Stimulated activated CD4-positive, alpha-beta T cell treated with anti-CD3 and anti-CD28 coated beads, TNF-alpha, amount 100 ng/mL, for 4 hours (primary cell): ENCODE measurements around the gene POMGNT2.

Experiments used
- DNase-seq, 3 experiments: peaks; one replicate each; pipeline ENCODE4 v3.0.0-alpha.2; 2020; ENCODE audit warnings: low read depth in 3 of 3

POMGNT2 gene

GRCh38 chr3:43043793-43044192 is 62.1 kb downstream of the POMGNT2 start:
- DNase-seq = no peak

DNA sequence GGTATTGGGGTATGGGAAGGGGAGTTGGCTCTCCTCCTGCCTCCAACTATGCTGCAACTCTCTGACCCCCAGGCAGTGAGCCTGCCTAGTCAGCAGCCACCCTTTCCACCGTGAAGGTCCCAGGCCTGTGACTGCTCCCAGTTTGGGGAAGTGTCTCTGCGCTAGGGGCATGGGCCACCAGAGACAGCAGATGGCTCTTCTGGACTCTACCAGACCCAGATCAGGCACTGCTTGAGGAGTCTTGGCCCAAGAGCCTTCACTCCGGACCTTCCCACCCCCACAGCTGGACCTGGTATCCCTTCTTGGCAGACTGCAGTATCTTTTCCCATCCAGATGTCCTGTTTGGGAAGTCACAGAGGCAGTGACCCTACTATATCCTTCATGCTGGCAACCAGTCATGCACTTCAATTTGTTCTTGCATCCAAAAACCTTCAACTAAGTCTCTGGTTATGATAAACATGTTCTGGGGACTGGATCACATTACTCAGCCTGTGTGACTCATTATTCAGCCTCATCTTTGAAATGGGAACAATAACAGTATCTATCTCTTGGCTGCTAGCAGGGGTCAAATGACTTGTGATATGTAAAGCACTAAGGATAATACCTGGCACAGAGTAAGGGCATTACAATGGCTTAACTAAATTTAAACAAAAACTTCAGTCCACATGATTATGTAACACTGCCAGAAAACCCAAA is 62.7 kb downstream of the POMGNT2 start:
- no peak for DNase-seq

DNA sequence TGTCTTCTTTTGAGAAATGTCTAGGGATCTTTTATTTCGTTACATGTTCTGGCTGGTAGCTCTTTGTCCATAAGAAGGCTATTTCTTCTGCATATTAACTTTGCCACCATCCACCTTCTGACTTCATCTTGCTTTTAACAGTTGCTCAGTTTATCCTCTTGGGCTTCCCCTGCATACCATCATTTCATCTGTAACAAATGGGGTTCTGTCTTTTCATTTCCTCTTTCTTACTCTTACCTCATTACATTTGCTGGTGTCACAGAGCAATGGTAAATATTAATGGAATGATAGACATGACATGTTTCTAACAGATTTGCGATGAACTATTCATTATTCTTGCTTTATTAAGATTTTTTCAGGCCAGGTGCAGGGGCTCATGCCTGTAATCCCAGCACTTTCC is 64.4 kb downstream of the POMGNT2 start:
- no peak for DNase-seq

DNA sequence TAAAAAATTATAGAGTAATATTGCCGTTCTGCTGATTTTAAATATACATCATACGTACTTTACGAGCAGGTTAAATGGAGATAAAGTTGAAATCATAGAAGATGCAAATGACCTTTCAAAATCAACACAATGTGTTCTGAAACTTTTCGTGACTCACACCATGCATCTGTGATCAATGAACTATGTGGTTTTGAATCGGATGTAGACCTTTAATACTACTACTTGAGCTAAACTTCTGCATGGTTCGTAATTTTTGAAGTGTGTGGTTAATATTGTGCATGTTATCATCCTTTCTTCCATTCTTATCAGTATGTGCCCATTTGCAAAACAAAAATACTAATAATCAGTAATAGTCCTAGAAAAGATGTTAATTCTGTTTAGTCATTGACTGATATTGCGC is 67.9 kb downstream of the POMGNT2 start:
- no peak for DNase-seq

- no peak for DNase-seq
Observed at GRCh38 chr3:43036621-43037423, 69.1 kb downstream of the POMGNT2 start.

DNA sequence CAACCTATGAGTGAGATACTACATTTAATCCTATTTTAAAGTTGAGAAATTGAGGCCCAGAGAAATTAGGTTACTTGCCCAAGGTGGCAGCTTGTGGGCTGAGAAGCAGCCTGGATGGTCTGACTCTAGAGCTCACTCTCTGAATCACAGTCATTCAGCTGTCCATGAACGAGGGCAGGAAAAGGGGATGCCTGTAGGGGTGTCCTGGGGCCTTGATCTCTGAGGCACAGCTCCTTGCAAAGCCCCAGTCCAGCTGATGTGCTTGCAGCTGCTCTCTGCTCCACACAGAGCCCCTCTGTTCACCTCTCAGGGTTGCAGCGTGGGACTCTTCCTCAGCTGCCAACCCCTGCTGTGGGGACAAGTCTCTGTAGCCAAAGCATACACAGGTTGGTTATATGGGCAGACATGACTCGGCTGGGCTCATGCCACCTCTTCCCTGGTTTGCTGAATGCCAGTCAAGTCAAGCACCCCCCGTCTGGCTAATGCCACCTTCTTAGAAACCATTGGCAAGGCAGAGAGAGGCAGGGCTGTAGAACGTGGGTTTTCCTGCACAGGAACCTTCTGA is 70.0 kb downstream of the POMGNT2 start:
- no peak for DNase-seq

DNA sequence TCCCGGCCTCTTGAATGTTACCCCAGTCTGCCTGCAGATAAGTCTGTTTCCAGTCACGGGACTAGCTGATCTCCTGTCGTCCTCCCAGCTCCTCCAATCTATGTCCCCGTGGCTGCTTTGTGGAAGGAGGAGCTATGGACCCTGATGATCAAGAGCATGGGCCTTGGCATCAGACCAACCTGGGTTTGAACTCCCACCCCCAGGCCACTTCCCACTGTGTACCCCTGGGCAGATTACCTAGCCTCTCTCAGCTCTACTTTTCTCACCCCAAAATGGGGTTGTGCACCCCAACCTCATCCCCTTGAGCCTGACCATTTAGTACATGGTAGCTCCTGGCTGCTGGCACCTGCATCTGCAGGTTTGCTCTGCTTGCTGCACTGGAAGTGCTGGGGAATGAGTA is 71.0 kb downstream of the POMGNT2 start:
- DNase-seq = no peak

DNA sequence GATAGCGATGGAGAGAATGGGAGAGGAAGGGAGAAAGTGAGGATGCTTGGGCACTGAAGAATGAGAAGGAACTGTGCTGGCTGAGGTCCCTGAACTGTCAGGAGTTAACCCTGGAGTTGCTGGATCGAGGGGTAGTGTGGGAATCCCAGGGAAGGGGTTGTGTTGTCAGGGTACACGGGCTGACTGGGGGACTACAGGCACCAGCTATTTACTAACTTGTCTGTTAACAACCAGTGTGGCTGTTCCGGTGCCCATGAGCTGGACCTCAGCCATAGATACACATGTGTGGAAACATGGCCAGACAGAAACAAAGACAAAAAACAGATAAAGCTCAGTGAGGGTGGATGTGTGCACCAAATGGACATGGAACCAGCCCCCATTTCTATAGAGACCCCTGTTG is 71.7 kb downstream of the POMGNT2 start:
- DNase-seq = no peak

- DNase-seq = no peak
Observed at GRCh38 chr3:43032646-43033628, 72.9 kb downstream of the POMGNT2 start.

DNA sequence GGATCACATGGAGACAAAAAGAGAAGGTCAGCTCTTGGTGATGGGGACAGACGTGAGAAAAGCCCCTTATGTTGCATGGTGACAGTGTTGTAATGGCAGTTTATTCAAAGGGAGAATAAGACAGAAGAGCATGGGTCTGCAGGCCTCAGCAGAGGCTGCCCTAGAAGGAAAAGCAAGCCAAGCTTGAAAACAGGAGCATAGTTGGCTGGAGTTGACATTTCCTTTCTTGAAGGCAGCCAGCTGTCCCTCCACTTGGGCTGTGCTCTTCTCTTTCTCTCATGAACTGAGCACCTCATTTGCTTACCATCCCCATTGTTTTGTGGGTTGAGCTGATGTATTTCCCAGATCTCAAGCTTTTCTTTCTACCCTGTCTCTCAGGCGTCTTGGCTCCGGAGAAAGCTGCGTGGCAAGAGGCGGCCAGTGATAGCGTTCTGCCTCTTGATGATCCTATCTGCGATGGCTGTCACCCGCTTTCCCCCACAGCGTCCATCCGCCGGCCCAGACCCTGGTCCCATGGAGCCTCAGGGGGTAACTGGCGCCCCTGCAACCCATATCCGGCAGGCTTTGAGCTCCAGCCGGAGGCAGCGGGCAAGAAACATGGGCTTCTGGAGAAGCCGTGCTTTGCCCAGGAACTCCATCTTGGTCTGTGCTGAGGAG is 73.9 kb downstream of the POMGNT2 start:
- no peak for DNase-seq

- no peak for DNase-seq
Observed at GRCh38 chr3:43031485-43031884, 74.4 kb downstream of the POMGNT2 start.

GRCh38 chr3:43030162-43030935 is 75.5 kb downstream of the POMGNT2 start:
- DNase-seq = no peak
